ENCODE measurements around the gene RNF169.

RNF169 gene

DNA sequence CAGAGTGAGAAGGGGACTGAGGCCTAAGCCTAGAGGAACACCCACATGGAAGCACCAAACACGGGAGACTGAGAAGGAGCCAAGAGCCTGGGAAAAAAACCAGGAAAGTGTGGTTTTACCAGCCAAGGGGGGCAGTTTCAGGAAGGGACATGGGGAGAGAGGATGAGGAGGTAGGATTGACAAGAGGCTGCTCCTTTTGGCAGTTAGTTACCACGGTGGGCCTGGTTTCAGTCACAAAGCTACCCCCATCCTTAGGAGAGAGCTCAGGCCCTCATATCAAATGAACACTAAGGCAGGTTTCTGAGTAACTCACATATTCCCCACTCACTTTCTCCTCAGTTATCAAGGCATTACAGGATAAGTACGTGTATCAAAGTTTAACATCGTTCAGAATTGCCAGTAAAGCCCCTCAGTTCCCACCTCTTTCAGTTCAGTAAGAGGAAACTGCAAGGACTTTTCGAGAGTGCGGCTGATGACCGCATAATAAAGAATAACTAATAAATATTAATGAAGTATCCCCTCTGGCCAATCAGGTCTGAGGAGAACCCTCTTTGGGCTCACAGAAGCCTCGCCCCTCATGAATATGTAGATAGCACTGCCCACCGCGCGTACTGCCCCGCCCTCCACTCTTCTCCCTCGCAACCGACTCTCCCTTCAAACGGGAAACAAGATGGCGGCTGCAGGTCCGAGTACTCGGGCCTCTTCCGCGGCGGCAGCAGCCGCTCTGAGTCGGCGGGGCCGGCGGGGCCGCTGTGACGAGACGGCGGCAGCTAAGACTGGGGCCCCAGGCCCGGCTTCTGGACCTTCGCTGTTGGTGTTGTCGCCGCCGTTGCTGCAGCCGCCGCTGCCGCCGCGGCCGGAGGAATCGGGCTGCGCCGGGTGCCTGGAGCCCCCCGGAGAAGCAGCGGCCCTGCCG is at the start of gene RNF169:
Gene RNF169, plus strand, starts transcription at position 639 of the 916 bp plus-strand sequence. Its CDS starts 32 bp downstream, at position 671.
- H3K4me3 ChIP-seq (ENCODE audit: control insufficient read depth, low read depth, low read length), result peak within 1 kb of the TSS; percentile 84
- DNase-seq (ENCODE audit: low read depth), result peak; percentile 94
- no peak for TF ChIP-seq CTCF (conservative IDR thresholded peaks at IDR 0.05; ENCODE audit: control insufficient read depth, insufficient read depth, low read depth, low read length)

DNA sequence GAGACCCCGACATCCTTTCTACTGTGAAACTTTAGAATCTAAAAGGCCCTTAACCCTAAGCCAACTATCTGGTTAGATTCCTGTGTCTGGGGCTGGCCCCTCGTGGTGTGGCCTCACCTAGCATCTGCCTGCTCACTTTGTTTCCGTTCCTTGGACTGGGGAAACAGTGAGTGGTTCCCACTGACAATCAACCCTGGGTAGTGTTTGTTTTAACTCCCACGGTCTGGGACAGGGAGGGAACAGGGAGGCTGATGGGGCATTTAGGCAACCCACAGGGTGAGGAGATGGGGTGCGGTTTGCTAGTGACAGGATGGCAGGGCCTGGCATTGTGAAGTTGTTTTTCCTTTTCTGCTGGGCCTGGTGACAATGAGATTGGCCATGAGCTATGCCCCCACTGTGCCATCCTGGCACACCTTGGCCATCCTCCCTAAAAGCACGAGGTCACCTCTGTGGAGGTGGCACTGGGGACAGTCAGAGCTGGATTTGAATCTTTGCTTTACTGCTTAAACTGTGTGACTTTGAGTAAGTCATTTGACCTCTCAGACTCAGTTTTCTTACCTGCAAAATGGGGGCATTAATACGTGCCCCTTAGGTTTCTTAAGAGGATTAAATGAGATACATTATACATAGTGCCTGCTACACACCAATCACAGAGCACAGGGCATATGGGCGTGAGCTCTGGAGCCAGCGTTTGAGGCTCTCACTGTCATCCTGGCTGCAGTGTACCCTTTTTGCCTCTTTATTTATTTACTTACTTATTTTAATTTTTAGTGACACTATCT is 48.8 kb upstream of the RNF169 start:
- TF ChIP-seq CTCF (conservative IDR thresholded peaks at IDR 0.05; ENCODE audit: control insufficient read depth, insufficient read depth, low read depth, low read length), result no peak
- no peak overlapping the region for H3K4me3 ChIP-seq (ENCODE audit: control insufficient read depth, low read depth, low read length)
- DNase-seq (ENCODE audit: low read depth), result no peak

DNA sequence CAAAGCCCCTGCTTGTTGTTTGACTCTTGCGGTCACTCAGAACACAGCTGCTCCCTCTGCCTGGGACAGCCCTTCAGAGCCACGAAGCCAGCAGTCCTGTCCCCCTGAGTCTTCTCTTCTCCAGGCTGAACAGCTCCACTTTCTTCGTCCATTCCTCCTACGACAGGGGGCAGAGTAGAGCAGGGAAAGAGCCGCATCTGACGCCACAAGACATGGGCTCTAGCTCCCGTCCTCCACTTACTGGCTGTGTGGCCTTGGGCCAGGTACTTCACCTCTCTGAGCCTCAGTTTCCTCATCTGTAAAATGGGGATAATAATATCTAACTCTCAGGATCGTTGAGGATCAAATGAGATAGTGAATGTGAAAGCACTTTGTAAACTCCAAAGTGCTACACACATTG is 47.3 kb upstream of the RNF169 start:
- no peak for DNase-seq (ENCODE audit: low read depth)
- TF ChIP-seq CTCF (conservative IDR thresholded peaks at IDR 0.05; ENCODE audit: control insufficient read depth, insufficient read depth, low read depth, low read length), result no peak
- H3K4me3 ChIP-seq (ENCODE audit: control insufficient read depth, low read depth, low read length), result no peak overlapping the region

GRCh38 chr11:74702383-74703007 is 46.2 kb upstream of the RNF169 start:
- H3K4me3 ChIP-seq (ENCODE audit: control insufficient read depth, low read depth, low read length), result no peak overlapping the region
- peak; percentile 71 for DNase-seq (ENCODE audit: low read depth)
- TF ChIP-seq CTCF (conservative IDR thresholded peaks at IDR 0.05; ENCODE audit: control insufficient read depth, insufficient read depth, low read depth, low read length), result peak; percentile 95

- TF ChIP-seq CTCF (conservative IDR thresholded peaks at IDR 0.05; ENCODE audit: control insufficient read depth, insufficient read depth, low read depth, low read length), result no peak
- no peak overlapping the region for H3K4me3 ChIP-seq (ENCODE audit: control insufficient read depth, low read depth, low read length)
- no peak for DNase-seq (ENCODE audit: low read depth)
Observed at GRCh38 chr11:74703211-74703610, 45.4 kb upstream of the RNF169 start.

DNA sequence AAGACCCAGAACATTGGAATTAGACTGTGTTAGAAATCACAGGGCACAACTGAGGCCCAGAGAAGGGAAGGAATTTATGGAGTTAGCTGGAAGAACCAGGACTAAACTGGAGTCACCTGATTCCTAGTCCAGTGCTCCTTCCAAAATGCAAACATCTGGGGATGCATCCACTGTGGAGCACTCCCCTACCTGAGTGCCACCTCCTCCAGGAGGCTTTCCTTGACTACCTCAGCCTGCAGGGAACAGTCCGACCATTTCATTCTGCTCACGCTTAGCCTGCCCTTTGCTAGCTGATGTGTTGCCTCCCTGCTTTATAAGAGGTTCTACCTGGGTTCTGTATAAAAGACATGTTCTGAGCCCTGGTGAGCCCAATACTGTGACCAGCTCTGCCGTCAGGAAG is 41.5 kb upstream of the RNF169 start:
- DNase-seq (ENCODE audit: low read depth), result no peak
- TF ChIP-seq CTCF (conservative IDR thresholded peaks at IDR 0.05; ENCODE audit: control insufficient read depth, insufficient read depth, low read depth, low read length), result no peak
- H3K4me3 ChIP-seq (ENCODE audit: control insufficient read depth, low read depth, low read length), result no peak overlapping the region

Measured in fibroblast of mammary gland (primary cell).